Smooth muscle cell (in vitro differentiated cells): Measurements from ENCODE around the gene FTO. TPM values are rescaled to one million over a fixed set of nuclear protein-coding genes. Genes with fewer than 3 reads are reported as not detected.

Source experiments
- DNase-seq: peaks from one replicate; lab custom pipeline; 2025; ENCODE audit not compliant: unreplicated experiment; lab: John Stamatoyannopoulos, UW
- H2AFZ ChIP-seq: fragments of 200-600 bp; sonication (generic); 2 replicates; pipeline ENCODE4 v1.6.0; 2016; ENCODE audit warnings: antibody characterized with exemption, low read depth, mild to moderate bottlenecking
- H3F3A ChIP-seq: fragments of 200-600 bp; sonication (generic); 2 replicates; pipeline ENCODE4 v1.6.0; 2017; ENCODE audit warnings: antibody characterized with exemption, low read depth
- H3K27ac ChIP-seq: fragments of 200-600 bp; sonication (generic); 2 replicates; pipeline ENCODE4 v1.5.1; 2016; ENCODE audit warnings: low read depth, mild to moderate bottlenecking
- H3K27me3 ChIP-seq: fragments of 200-600 bp; sonication (generic); 2 replicates; pipeline ENCODE4 v1.6.1; 2016; ENCODE audit warnings: low read depth, mild to moderate bottlenecking
- H3K36me3 ChIP-seq: fragments of 200-600 bp; sonication (generic); 2 replicates; pipeline ENCODE4 v1.5.1; 2016; ENCODE audit warnings: low read depth
- H3K4me1 ChIP-seq: fragments of 200-600 bp; sonication (generic); 2 replicates; pipeline ENCODE4 v1.5.1; 2016; ENCODE audit warnings: low read depth
- H3K4me2 ChIP-seq: fragments of 200-600 bp; sonication (generic); 2 replicates; pipeline ENCODE4 v1.6.0; 2016; ENCODE audit warnings: mild to moderate bottlenecking
- H3K4me3 ChIP-seq: fragments of 200-600 bp; sonication (generic); 2 replicates; pipeline ENCODE4 v1.5.1; 2016; ENCODE audit warnings: mild to moderate bottlenecking
- H3K79me2 ChIP-seq: fragments of 200-600 bp; sonication (generic); 2 replicates; pipeline ENCODE4 v1.6.0; 2016; ENCODE audit warnings: low read depth, mild to moderate bottlenecking
- H3K9ac ChIP-seq: fragments of 200-600 bp; sonication (generic); 2 replicates; pipeline ENCODE4 v1.6.0; 2016; ENCODE audit warnings: low read depth
- H3K9me3 ChIP-seq: fragments of 200-600 bp; sonication (generic); replicated peaks from 2 replicates; pipeline ENCODE4 v1.5.1; 2016; ENCODE audit warnings: low read depth
- H4K20me1 ChIP-seq: fragments of 200-600 bp; sonication (generic); 2 replicates; pipeline ENCODE4 v1.6.0; 2016; ENCODE audit warnings: low read depth
- WGBS: methylation state at CpG from one replicate; pipeline ENCODE4 v1.1.7; 2016; ENCODE audit warnings: low lambda C conversion rate; 5-methylcytosine and 5-hydroxymethylcytosine counted together
- polyA plus RNA-seq: library from polyadenylated mRNA; unstranded; fragments of >200 nt; fragmentation: Nextera tagmentation; extraction: Ambion mirVana; gene quantifications from 2 replicates; pipeline ENCODE4 v1.2.1, GENCODE V29; 2016
- total RNA-seq: library from RNA; depleted of rRNA; stranded (reverse); fragments of >200 nt; gene quantifications from 2 replicates; pipeline ENCODE4 v1.2.3, GENCODE V29; 2014
- TF ChIP-seq, protein P1 (sequence below): fragments of 200-600 bp; sonication (generic); IDR thresholded peaks from 2 replicates; pipeline ENCODE4 v1.5.1; 2017; ENCODE audit warnings: borderline replicate concordance, mild to moderate bottlenecking, antibody characterized with exemption; ENCODE audit not compliant: insufficient read depth, poor library complexity, severe bottlenecking

FTO gene
- total and polyA plus RNA-seq, 2 experiments from 2014 or later, result 81.1 to 89.9 TPM

- WGBS, result 90% methylated on average over 2 of the region's 2 CpGs
- no peak overlapping the region for H3K4me3 ChIP-seq
Observed at GRCh38 chr16:53988136-53988535, 284.2 kb downstream of the FTO start.

DNA sequence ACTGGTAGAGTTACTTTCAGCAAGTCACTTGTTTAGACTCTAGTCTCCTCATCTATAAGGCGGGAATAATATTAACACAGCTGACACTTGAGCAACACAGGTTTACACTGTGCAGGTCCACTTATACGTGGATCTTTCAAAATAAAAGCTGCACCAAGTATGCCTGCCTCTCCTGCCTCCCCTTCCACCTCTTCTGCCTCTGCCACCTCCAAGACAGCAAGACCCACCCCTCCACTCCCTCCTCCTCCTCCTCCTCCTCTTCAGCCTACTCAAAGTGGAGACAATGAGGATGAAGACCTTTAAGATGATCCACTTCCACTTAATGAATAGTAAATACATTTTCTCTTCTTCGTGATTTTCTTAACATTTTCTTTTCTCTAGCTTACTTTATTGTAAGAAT, 285.6 kb downstream of the FTO start:
- no peaks in the 10 kb centered on the region for H3K9me3 ChIP-seq
- H4K20me1 ChIP-seq, result no peaks in the 10 kb centered on the region
- H3K4me3 ChIP-seq, result no peak overlapping the region
- TF ChIP-seq, protein P1, sequence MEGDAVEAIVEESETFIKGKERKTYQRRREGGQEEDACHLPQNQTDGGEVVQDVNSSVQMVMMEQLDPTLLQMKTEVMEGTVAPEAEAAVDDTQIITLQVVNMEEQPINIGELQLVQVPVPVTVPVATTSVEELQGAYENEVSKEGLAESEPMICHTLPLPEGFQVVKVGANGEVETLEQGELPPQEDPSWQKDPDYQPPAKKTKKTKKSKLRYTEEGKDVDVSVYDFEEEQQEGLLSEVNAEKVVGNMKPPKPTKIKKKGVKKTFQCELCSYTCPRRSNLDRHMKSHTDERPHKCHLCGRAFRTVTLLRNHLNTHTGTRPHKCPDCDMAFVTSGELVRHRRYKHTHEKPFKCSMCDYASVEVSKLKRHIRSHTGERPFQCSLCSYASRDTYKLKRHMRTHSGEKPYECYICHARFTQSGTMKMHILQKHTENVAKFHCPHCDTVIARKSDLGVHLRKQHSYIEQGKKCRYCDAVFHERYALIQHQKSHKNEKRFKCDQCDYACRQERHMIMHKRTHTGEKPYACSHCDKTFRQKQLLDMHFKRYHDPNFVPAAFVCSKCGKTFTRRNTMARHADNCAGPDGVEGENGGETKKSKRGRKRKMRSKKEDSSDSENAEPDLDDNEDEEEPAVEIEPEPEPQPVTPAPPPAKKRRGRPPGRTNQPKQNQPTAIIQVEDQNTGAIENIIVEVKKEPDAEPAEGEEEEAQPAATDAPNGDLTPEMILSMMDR, result no peak
- no peak for DNase-seq
- WGBS, result 96% methylated on average over 3 of the region's 3 CpGs
- H3F3A ChIP-seq, result no peaks in the 10 kb centered on the region
- H3K4me1 ChIP-seq, result peaks cover 23% of the 10 kb centered on the region
- H3K27me3 ChIP-seq, result no peaks in the 10 kb centered on the region
- no peak overlapping the region for H3K9ac ChIP-seq
- no peak overlapping the region for H2AFZ ChIP-seq
- no peak overlapping the region for H3K4me2 ChIP-seq
- no peaks in the 10 kb centered on the region for H3K36me3 ChIP-seq
- H3K27ac ChIP-seq, result no peak overlapping the region
- H3K79me2 ChIP-seq, result no peaks in the 10 kb centered on the region

More at GRCh38 chr16:53988136-53988535, 284.2 kb downstream of the FTO start:
- Histone ChIP-seq H3K4me1 (peaks cover 25% of the 10 kb centered on the region), H2AFZ (no peak overlapping the region), H3F3A (no peaks in the 10 kb centered on the region), H3K9me3 (no peaks in the 10 kb centered on the region), H3K27me3 (no peaks in the 10 kb centered on the region), H4K20me1 (no peaks in the 10 kb centered on the region), H3K36me3 (no peaks in the 10 kb centered on the region), H3K4me2 (no peak overlapping the region), H3K9ac (no peak overlapping the region), H3K79me2 (no peaks in the 10 kb centered on the region), H3K27ac (no peak overlapping the region)
- TF ChIP-seq, protein P1, result no peak
- no peak for DNase-seq

GRCh38 chr16:53991754-53992378, 287.9 kb downstream of the FTO start:
- Histone ChIP-seq H3K9ac (no peak overlapping the region), H3K9me3 (no peaks in the 10 kb centered on the region), H3K36me3 (no peaks in the 10 kb centered on the region), H3K4me1 (peaks cover 23% of the 10 kb centered on the region), H3K4me3 (peak overlapping the region; percentile 13), H4K20me1 (no peaks in the 10 kb centered on the region), H3K27me3 (no peaks in the 10 kb centered on the region), H3K27ac (peak overlapping the region; percentile 14), H3K4me2 (peak overlapping the region; percentile 72), H2AFZ (no peak overlapping the region), H3F3A (no peaks in the 10 kb centered on the region), H3K79me2 (no peaks in the 10 kb centered on the region)
- DNase-seq, result no peak
- TF ChIP-seq, protein P1, result no peak
- WGBS, result 21% methylated on average over 8 of the region's 8 CpGs

DNA sequence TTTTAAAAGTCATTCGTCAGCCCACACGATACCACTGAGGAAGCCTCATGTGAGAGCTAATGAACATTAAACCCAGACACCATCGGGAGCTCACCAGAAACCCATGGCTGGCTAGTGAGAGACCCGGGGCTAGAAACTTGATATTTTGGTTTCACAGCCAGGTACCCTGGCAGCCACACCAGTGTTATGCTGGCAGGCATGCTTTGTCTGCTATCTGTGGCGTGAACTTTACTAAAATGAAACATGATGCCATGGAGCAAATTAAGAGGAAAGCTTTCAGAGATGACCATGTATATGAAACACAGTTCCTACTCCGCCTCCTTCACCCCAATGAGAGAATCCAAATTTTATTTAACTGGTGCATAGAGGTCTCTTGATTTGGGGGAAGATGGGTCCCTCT, 291.4 kb downstream of the FTO start:
- no peaks in the 10 kb centered on the region for H3K79me2 ChIP-seq
- H3K27ac ChIP-seq, result no peak overlapping the region
- no peaks in the 10 kb centered on the region for H3K27me3 ChIP-seq
- no peaks in the 10 kb centered on the region for H3K36me3 ChIP-seq
- 87% methylated on average over 6 of the region's 6 CpGs for WGBS
- no peaks in the 10 kb centered on the region for H3K9me3 ChIP-seq
- no peaks in the 10 kb centered on the region for H3F3A ChIP-seq
- no peak overlapping the region for H3K9ac ChIP-seq
- no peaks in the 10 kb centered on the region for H4K20me1 ChIP-seq
- no peak overlapping the region for H2AFZ ChIP-seq
- no peak overlapping the region for H3K4me2 ChIP-seq
- no peak for DNase-seq
- no peak overlapping the region for H3K4me3 ChIP-seq
- H3K4me1 ChIP-seq, result peaks cover 31% of the 10 kb centered on the region
- TF ChIP-seq, protein P1, result no peak
